Activated CD4-positive, alpha-beta T cell treated with anti-CD3 and anti-CD28 coated beads, Interleukin-10, Interleukin-2, amounts not matched to agents 100 ng/mL and 50 ng/mL, durations not matched to agents 16 hours and 8 hours (primary cell): Measurements from ENCODE around the gene RPL5.
A peak's percentile ranks its signal among the peaks of the same experiment; 100 is the strongest.
"Not testable (repeated sequence)": the region's sequence is repeated elsewhere in the genome, so short reads cannot be mapped to it uniquely, and the experiment has no call there.

ENCODE experiments used
- DNase-seq: peaks from one replicate; pipeline ENCODE4 v3.0.0-alpha.2; 2020

The RPL5 gene

DNA sequence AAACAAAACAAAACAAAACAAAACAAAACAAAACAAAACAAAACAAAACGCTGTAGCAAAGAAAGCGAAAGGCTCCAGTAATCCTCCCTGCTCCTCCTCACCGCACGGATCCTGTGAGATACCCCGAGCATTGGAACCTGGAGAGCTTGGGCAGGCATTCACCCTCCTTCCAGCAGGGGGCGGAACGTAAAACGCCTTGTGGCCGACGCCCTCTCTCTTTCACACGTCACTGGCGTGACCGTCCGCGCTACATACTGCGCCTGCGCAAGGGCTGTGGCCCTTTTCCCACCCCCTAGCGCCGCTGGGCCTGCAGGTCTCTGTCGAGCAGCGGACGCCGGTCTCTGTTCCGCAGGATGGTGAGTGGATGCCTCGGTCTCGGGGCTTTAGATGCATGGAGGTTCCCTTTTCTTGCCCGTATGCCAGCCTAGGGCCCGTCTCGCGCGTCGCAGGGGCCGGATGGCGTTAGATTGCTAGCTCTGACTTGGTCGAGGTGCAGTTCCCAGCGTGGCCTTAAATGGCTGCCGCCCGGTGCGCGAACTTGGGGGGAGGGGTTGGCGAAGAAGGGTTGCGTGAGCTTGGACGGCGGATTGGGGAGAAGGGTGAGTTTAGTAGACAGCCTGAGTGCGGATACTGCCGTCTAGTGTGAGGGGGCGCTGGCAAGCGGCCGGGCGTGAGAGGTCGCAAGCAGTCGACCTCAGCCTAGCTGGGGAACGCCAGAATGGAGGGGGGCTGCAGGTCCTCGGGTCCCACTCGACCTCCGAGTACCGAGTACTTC is at the start of gene RPL5:
Gene RPL5, plus strand, starts transcription at position 279 of the 775 bp plus-strand sequence. Its CDS starts 75 bp downstream, at position 354.
- peak; percentile 99 for DNase-seq

DNA sequence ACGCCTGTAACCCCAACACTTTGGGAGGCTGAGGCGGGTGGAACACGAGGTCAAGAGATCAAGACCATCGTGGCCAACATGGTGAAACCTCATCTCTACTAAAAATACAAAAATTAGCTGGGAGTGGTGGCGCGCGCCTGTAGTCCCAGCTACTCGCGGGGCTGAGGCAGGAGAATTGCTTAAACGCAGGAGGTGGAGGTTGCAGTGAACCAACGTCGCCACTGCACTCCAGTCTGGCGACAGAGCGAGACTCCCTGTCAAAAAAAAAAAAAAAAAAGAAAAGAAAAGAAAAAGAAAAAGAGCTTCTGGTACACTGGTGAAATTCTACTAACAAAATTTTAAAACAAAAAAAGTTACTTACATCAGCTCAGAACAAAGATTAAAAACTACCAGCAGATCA is 48.3 kb upstream of the RPL5 start:
- not testable (repeated sequence) for DNase-seq

DNA sequence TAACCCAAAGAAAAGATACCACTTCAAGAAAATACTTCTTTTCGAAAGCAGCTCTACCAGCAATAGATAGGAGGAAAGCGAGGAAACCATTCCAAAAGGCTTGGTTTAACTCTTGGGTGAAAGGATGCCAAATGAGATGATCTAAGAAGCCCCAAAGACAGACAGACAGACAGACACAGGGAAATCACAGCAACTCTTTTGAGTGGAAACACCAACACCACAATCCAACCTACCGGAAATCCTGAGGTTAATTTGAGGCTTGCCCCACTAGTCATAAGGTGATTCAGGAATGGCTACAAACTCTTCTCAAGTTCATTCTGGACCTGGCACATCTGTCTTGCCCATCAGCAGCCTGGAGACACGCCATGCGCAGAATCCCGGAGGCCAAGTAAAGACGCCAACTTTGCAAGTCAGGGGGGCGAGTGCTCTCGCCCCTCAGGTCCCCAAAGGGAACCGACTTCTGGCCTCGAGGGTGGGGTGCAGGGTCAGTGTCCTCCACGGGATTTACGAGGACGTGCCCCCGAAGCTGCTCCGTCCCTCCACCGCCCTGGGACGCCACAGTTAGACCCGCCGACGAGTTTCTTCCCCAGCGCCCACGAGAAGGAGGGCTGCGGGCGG is 47.7 kb upstream of the RPL5 start:
- DNase-seq: peak; percentile 85

DNA sequence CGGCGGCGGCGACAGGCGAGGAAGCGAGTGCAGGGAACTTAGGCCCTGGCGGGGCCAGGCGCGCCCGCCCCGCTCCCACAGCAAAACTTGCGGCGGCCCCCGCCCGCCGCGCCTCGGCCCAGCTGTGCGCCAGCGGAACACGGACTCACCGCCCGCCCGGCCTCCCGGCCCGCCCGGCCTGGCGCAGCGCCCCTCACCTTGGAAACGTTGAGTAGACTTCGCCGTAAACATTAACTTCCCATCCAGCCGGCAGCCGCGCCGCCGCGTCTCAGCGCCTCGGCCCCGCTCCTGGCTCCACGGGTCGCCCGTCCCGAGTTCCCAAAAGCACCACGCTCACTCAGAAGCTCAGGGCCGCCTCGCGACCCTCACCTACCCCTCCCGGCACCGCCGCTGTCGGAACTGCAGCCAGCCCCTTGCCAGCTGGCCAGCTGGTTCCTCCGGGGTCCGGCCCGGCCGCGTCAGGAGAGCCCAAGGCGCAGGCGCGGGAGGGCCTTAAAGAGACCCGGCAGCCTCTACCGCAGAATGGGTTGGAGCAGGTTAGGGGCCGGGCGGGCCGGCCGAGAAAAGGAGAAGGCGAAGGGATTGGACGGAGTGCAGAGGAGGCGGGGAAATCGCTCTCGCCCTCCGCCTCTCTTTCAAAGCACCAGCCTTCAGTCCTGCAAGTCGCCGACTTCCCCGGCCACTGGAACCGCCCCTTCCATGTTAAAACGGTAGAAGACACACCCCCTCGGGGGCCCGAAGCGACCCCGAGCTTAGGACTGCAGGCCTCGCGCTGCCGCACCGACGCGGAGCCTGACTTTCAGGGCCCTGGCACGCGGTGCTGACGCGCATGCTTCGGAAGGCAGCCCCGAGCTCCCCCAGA is 47.0 kb upstream of the RPL5 start, which contains the start of gene EVI5:
Gene EVI5, minus strand, starts transcription at position 470 of the 862 bp plus-strand sequence. CDS start 48,562 bp downstream, outside the sequence.
- peak; percentile 63 for DNase-seq

DNA sequence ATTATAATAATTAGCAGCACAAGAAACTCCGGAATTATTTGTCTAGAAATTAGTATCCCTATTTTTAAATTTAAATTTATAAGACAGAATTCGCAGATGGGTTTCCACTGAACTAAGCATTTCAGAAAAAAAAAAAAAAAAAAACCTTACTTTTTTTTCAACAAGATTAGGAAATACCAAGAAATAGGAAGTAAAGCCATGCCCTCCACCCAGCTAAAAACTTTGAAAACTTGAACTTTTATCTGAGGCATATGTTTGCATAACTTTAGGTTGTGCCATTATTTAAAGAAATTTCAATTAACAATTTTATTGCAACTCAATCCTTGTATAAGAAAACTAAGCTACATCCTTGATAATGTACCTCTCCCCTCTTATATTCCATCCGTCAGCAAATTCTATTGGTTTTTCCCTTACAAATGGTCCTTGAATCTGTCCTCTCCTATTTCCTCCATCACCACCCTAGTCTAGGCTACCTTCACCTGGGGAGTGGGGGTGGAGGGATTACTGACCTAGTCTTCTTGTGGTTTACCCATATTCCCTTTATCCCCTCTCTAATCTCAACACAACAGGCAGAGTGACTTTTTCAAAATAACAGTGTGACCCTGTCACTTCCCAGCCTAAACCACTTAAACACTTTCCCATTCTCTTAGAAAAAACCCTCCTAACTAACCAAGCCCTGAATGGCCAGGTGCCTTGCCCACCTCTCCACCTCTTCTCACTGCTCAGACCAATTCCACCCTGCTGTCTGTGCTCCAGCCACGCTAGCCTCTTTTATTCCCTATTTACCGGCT is 45.5 kb upstream of the RPL5 start:
- no peak for DNase-seq

DNA sequence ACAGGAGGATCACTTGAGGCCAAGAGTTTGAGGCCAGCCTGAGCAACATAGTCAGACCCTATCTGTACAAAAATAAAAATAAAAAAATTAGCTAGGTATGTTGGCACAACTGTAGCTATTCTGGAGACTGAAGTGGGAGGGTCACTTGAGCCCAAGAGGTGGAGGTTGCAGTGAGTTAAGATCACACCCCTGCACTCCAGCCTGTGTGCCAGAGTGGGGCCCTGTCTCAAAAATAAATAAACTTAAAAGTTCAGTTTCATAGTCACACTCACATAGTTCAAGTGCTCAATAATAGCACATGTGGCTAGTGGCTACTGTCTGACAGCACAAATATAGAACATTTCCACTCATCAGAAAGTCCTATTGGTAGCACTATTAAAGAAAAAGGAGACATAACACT is 41.8 kb upstream of the RPL5 start:
- DNase-seq: no peak

DNA sequence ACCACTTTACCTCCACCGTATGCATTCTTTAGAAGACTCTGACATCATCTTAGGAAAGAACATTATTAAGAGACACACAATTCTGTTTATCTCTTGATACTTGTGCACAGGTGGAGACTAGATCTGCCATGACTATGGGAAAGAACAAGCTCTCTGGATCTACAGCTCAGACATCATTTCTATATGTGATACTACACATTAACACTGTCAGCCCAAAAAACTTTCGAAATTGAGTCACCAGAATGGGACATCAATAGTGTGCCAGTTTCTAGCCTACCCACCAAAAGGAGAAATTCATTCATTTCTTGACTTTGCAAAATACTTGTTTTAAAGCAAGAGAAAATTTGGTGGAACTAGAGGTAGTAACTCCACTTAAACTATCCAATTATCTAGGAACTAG is 41.0 kb upstream of the RPL5 start:
- peak; percentile 31 for DNase-seq

DNA sequence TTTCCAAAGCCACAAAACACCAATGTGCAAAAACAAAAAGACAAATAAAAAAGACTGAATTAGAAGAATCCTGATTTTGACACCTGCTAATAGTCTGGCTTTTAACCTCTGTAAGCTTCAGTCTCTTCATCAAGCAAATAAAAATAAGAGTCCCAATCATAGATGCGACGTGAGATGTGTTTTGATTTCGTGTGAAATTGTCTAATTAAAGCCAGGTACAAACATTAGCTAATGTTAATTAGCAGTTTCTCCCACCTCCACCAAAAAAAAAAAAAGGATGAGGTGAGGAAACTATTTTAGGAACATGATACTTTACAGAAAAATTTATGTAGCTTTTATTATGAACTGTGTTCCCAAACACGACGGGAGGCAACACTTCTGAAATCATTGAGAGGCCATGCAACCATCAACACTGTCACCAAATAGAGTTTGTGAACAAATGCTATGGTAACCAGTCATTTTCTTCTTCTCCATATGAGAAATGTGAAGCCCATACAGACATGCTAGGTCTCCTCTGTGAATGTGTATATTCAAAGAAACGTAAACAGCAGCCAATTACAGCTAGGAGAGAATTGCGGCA is 40.3 kb upstream of the RPL5 start:
- no peak for DNase-seq

DNA sequence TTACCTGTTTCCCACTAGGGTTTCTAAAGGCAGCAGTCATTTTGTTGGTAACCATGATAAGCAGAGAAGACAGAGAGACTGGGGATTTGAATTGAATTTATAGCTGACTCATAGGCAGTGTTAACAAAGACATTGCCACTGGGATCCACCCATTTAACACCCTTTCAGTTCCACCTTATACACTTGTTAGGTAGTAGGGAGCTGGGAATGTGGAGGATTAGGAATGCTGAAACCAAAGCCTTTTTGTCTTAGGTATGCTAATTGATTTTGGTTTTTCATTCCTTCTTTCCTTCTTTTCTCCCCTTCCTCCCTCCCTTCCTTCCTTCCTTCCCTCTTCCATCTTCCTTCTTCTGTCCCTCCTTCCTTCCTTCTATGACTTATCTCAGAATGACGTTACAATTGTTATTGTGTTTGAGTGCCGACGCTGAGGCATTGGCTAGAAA is 39.5 kb upstream of the RPL5 start:
- DNase-seq: no peak

DNA sequence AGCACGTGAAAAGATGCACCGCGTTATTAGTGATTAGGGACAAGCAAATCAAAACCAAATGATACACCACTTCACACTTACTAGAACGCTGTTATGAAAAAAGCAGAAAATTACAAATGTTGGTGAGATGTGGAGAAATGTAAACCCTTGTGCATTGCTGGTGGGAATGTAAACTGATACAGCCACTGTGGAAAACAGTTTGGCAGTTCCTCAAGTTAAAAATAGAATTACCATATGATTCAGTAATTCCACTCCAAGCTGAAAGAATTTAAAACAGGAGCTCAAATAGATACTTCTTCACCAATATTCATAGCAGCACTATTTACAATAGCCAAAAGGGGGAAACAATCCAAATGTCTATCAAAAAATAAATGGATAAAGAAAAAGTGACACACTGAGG is 36.7 kb upstream of the RPL5 start:
- no peak for DNase-seq

DNA sequence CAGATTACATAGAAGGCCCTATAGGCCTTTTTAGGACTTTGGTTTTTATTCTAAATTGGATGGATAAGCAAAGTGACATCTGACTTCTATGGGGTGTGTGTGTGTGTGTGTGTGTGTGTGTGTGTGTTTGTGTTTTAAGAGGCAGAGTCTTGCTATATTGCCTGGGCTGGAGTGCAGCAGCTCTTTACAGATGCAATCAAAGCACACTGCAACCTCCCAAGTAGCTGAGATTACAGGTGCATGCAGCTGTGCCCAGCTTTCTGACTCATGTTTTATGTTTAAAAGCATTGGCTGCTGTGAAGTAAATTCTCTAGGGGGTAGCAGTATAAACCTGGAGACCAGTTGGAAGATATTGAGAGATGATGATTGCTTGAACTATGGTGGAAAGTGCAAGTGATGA is 34.5 kb upstream of the RPL5 start:
- DNase-seq: no peak

DNA sequence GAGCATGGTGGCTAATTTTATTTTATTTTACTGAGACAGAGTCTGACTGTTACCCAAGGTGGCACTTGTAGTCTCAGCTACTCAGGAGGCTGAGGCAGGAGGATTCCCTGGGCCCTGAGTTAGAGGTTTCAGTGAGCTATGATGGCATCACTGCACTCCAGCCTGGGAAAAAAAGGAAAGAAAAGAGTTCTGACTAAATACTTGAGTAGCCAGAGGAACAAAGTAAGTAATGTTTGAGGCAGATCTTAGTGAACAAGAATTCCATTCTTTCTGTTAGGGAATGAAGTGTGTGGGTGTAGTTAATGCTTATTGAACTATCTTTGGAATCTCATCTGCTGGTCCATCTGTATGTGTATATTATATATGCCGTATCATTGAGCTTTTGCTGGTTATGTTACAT is 33.9 kb upstream of the RPL5 start:
- DNase-seq: no peak

DNA sequence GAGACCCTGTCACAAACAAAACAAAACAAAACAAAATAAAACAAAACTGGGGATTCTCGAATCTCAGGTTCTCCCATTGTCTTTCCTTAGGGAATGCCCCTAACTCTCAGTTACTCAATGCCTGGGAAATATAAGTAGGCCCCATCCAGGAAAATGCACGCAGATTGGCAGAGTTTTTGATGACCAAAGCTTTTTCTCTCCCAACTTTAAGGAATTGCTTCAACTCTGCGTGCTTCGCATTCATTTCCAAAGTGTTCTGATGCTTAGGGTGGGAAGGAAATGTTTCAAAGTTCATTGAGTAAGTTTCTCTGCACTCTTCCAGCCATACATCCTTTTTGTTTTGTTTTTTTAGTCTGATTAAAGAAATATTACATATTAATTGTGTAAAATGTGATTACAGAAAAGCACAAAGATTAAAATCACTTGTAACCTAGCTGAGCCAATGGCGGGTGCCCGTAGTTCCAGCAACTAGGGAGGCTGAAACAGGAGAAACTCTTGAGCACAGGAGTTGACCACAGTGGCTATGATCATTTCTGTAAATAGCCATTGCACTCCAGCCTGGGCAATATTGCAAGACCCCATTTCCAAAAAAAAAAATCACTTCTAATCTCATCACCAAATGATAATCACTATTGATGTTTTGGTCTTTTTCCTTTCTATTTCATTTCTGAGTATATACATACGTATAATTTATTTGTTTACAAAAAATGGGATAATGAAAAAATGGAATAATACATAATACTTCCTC is 28.5 kb upstream of the RPL5 start:
- DNase-seq: no peak

DNA sequence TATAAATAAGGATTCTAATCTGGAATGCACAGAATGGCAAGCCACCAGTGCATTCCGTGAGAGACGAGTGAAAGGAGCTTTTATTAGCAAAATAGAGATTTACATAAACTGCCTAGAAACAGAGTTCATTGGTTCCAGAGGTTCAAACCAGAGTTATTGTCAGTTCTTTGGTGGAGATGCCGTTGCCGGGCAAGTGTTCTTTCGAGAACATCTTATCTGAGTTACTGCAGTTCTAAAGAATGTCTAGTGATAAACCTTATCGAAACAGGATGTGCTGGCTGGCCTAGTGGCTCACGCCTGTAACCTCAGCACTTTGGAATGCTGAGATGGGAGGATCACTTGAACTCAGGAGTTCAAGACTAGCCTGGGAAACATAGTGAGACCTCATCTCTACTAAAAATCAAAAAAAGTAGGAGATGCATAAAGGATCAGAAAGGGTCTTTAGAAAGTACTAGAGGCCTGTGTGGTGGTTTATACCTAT is 27.1 kb upstream of the RPL5 start:
- no peak for DNase-seq

DNA sequence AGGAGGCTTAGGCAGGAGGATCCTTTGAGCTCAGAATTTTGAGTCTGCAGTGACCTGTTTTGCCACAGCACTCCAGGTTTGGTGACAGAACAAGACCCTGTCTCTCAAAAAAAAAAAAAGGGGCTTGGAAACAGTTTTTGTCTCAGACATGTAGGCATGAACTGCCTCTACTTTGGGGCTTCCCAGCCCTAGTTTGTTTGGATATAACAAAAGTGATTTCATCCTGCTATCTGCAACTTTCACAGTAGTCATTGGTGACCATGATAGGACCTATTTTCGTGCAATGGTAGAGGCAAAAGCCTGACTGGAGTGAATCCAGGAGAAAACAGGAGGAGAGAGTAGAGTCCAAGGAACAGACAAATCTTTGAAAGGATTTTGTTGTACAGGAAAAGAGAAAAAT is 26.6 kb upstream of the RPL5 start:
- no peak for DNase-seq

DNA sequence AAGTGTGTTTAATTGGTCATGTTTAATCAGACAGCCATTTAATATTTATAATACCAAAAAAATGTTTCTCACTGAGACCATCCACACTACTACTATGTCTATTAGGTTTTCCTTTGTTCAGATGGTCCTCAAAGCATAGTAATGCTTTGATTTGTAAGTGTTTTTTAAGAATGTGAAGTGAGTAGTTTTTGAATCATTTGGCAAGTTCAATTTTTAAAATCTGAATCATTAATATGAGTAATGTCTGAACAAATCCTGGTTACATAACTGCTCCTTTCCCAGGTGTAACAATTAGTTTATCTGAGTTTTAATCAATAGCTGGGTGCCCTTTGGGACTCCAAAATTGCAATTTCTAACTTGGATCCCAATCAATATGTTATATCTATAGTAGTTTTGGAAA is 23.5 kb upstream of the RPL5 start:
- DNase-seq: no peak

DNA sequence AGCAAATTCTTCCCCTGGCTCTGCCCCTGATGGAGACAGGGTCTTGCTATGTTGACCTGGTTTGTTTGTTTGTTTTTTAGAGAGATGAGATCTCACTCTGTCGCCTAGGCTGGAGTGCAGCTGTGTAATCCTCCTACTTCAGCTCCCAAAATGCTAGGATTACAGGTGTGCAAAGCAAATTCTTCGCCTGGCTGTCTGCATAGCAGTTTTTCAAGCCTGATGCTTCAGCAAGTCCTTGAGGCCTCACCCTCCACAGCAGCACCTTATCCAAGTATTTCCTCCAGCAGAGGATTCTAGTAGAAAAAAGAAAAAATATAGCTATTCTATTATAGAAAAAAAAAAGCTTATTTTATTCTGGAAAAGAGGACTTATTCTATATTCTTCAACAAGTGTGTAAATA is 15.1 kb upstream of the RPL5 start:
- DNase-seq: no peak

DNA sequence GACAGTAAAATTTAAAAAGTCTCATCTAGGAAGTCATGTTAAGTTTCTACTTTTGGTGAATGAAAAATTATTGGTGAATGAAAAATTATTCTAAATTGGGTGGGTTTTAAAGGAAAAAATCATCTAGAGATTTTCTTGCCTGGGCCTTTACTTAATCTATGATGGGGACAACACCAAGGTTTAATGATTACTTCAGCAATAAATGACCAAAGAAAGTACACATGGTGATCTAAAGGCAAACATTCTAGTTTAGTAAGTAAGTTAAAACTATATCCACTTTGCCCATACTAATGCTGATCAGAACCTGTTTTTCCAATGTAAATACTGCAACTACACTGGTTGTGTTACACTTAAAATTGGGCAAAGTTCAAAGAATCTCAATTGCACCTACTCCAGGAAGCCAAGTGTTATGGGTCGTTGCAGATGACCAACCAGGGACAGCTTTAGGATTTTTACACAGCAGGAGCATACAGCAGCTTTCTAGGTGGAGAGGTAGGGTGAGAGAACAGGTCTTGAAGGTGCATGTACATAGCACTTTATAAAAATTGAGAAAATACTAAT is 14.6 kb upstream of the RPL5 start:
- no peak for DNase-seq

DNA sequence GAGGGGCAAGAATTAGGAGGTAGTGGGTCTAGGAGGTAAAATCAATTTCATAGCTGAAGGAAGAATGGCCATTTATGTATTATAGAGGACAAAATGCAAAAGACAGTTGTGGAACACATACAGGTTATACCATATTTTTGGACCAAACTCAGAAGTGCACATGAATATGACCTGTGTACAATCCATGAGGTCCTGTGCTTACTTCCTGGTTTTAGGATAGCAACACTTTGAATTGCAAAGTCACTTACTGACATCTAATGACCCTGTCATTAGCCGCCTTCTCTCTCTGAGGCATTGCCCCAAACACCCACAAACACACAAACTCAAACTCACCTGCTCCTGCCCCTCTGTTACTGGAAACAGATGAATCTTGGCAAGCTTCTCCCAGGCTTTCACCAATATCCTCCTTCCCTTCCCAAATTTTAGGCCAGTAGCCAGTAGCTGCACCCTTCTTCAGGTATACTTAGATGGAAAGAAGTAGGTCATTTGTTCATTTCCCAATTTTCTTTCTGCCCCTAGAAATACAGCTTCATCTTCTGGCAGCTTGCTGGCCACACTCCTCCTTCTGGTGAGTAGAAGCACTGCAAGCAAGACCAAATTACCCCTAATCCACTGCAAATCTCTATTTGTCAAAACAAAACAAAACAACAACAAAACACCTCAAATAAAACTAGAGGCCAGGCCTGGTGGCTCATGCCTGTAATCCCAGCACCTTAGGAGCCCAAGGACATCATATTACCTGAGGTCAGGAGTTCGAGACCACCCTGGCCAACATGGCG is 13.7 kb upstream of the RPL5 start:
- DNase-seq: peak; percentile 44

DNA sequence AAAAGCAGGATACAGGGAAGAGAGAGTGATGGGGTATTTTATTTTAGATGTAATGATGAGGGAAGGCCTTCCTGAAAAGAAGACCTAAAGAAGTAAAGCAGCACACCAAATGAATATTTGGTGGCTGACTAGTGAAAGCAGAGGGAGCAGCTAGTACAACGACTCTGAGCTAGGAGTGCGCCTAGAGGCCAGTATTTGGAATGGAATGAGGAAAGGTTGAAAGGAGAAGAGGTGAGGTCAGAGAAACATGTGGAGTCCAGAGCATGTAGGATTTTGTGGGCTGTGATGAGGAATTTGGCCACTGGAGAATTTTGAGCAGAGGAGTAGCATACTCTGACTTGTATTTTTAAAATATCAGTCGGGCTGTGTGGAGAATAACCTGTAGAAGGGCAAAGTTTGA is 11.8 kb upstream of the RPL5 start:
- no peak for DNase-seq
